Activated CD8-positive, alpha-beta memory T cell treated with anti-CD3 and anti-CD28 coated beads for 4 hours (primary cell): ENCODE results near the gene ATE1.
"Not testable (repeated sequence)": the region's sequence is repeated elsewhere in the genome, so short reads cannot be mapped to it uniquely, and the experiment has no call there.

Experiments
- DNase-seq, 2 donors: peaks; one replicate each; pipeline ENCODE4 v3.0.0-alpha.2; 2020; ENCODE audit warnings: low read depth in 2 of 2

ATE1 gene

DNA sequence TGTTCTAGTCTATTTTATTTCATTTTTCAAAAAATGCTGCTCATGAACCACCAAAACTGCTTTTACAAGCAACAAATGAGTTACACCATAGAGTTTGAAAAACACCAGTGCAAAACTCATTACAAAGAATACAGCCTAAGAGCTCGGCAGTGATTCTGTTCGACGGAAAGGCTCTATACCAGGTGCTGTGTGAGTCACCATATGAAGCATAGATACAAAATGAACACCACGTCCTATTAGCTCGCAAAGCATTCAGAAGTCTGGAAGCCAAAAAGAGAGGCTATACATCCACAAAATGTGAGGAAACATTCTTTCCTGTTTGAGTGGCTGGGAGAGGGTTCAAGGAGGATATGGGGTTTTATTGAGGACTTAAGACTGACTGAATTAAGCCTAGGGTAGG, 136.1 kb downstream of the ATE1 start:
- DNase-seq: no peak

DNA sequence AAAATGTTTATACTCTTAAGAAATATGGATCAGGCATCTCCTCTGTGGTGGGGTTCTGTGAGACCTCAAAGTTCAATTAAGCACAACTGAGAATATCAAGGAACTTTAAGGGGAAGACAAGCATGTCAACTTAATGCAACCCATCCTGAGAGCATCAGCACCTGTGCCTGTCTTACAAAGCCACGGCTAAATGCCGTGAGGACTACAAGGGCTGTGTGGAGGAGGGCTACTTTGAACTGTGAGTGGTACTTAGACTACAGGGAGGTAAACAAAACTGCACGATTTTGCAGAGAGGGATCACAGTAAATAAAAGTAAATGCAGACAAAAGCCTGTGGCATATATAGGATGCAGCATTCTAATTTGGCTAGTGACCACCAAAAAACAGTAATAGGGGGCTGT, 139.1 kb downstream of the ATE1 start:
- DNase-seq: no peak

DNA sequence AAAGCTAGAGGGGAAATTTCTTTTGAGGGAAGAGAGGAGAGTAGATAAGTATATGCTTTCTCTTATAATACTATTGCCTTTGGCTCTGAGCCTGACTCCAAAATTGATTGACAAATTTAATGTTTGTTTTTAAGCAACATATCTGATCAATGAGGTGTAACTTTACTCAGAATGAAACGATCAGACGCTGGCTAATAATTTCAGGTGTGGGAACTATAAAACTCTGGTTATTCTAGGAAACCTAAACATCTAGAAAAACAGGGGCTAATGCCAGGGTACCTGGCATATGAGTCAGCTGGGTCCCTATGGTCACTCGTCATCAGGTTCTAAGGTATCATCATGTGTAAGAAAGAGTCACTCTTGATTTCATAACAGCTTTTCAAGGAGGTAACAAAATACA, 139.7 kb downstream of the ATE1 start:
- DNase-seq: no peak

DNA sequence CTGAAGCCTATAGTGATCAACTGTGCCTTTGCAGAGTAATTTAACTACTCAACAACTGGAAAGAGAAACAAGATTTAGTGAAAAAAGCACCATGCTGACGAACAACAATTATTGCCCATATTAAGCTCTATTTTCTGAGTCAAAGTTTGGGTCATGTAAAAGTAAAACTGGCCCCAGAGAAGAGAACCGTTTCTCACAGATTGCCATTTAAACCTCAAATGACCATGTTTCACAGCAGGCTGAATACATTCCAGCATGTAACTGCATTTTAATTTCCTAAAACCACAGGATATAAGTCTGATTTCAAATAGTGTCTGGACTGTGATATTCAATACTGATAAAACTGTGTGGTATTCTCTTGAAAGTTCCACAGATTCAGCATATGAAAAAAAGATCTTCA, 140.7 kb downstream of the ATE1 start:
- DNase-seq: no peak

DNA sequence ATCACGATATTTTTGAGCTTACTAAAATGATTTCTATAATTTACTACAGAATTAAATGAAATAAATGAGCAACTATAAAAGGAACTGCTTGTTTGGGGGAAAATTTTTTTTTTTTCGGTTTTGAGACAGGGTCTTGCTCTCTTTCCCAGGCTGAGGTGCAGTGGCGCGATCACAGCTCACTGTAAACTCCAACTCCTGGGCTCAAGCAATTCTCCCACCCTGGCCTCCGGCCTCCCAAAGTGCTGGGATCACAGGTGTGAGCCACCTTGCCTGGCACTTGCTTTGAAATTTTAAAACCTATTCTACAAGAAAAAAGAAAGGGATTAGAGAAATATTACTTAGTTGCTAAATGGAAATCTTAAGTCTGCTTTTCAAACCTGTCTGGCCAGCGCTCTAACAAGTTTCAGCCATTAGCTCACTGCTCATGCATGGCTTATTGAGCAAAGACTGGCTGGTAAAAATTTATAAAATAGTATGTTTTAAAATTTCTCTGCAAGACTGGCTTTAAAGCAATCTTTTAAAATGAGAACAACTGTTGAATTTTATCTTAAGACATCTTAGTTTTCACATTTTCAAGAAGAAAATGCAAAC, 144.0 kb downstream of the ATE1 start:
- DNase-seq: no peak

DNA sequence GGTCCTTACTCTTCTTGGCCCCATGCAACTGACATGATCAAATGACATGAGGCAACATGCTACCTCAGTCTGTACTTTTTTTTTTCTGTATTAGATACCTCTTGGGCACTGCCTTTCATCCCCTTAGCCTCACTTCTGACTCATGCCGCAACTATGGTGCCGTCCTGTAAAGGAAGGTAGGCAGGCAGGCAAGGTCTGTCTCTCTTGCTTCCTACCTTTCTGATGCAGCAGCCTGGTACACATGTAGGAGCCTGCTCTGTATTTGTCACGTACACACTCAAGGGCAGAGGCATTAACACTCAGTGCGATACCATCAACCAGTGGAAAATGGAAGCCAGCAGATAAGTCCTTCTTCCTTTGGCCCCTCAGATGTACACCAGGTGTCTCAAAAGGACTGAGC, 146.7 kb downstream of the ATE1 start:
- no peak for DNase-seq

DNA sequence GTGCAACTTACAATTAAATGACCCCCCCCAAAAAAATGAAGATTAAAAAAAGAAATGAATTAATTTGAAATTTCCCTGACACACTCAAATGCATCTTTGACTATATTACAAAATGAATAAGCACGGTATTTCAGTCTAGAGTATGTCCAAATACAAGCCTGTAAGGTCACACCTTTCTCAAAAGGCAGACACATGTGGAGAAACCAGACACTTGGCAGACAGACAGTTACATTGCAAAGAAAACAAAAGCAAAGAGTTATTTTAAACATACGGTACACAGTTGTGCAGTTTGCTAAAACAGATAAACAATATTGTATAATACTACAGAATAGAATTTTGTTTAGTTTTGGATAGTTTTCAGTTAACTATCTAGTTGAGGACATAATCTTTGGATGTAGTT, 153.0 kb downstream of the ATE1 start:
- DNase-seq: no peak

DNA sequence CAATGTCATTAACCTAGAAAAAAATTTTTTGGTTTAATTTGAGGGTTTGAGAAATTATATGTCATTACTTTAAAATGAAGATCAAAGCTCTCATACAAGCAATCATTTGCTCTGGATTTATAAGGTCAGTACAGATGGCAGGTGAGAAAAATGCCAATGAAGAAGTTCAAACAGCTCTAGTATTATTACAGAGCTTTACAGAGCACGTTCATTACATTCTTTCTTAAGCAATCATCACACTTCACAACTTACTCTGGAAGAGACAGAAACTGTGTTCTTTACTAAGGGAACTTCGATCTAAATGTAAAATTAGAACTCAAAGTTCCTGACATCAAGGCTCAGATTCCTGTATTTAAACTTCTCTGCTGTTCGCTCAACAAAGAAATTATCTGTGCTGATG, 153.4 kb downstream of the ATE1 start:
- DNase-seq: no peak

DNA sequence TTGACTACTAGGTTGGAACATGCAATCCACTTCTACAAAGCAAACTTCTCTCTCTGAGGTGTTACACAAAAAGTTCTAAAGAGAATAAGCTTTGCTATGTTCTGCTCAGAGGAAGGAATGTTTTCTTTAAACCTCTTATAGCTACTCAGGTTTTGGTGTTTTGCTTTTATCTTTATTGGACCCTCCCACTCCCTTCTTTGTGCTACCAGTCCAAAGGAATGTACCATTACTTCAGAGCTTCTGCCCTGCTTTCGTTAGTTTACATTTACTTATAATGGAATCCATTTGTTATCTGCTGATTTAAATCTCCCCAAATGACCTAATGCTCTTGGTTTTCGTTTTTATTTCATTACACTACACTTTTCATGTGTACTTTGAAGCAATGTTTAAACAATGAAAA, 154.9 kb downstream of the ATE1 start:
- DNase-seq: no peak

DNA sequence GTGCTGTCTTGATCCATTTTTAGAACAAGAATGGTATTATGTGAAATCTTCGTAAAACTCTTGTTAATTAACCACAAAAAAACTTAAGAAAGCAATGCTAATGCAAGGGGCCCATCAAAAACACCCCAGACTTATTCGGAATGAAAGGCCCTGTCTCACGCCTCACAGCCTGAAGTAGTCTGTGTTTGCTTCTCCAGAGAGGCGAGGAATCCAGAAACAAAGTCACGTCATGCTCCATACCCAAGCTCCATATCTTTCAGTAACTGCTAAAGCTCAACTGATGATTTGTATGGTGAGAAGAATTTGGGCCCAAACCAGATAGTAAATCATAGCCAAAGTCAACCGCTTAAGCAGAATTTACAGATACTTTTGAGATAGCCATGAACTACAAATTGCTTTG, 155.4 kb downstream of the ATE1 start:
- DNase-seq: no peak

DNA sequence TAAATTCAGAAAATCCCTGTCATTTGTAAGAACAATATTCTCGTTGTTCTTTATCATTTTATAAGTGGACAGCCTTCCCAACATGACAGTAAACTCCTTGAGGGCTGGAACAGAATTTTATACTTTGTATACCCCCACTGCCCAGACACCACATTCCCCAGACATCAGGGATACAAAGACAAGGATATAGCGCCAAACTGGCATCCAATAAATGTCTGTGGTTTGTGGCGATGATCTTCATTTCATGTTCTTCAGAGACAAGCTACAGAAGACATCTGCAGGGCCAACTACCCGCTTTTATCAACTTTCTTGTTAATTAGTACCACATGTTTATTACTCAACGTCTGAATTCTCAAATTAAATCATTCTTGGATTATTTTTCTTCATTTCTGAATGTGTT, 155.9 kb downstream of the ATE1 start:
- DNase-seq: no peak

DNA sequence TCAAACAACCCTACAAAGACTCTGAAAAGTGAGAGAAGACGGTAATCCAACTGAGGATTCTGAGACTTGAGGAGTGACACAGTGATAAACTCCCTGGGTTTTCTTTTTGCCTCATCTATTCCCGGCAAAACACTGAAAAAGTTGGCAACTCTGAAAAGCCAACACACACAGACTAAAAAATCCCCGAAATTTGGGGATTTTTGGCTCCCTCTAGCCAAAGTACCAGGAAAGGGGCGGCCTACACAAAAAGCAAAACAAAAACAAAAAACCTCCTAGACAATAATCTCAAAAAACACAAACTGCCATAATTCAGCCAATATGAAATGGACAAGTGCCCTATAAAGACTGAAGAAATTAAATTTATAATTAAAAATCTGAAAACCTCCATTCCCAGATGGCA, 161.4 kb downstream of the ATE1 start:
- no peak for DNase-seq

DNA sequence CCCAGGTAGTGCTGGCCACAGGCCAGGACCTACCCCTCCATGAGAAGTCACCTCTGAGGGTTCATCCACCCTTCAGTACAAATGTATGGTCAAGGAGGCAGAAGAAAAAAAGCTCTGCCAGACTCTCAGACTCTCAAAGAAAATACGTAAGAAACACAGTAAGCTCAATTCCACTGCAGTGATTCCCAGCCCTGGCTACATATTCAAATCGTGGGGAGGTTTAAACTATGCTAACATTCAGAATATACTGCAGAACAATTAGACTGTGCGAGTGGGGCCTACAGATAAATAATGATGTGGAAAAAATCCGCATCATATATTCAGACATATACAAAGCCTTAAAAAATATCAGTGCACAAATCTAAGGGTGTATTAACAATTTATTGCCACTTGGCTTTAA, 162.6 kb downstream of the ATE1 start:
- no peak for DNase-seq

DNA sequence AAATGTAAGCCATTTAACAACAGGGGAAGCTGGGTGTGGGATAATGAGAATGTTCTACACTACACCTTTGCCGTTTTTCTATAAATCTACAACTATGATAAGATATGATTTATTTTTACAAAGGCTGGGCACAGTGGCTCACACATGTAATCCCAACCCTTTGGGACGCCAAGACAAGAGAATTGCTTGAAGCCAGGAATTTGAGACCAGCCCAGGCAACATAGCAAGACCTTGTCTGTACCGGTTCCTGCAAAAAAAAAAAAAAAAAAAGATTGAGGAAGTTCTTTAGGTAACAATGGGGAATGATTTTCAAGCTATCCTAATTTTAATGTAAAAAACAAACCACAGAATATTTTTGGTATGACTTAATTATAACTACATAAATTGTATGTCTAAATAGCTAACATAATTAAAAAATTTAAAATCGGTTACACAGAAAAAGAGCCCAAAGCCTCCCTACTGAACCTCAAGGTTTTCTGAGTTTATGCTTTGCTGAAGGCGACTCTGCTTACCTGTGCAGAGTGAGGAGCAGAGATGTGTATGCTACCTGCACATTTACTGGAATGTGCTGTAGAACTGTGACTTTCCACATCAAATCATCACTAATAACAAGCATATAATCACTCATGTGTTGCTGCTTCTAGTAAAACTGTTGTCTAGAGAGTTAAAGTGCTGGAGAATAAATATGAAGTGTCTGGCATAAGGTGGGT, 163.4 kb downstream of the ATE1 start:
- DNase-seq: no peak

DNA sequence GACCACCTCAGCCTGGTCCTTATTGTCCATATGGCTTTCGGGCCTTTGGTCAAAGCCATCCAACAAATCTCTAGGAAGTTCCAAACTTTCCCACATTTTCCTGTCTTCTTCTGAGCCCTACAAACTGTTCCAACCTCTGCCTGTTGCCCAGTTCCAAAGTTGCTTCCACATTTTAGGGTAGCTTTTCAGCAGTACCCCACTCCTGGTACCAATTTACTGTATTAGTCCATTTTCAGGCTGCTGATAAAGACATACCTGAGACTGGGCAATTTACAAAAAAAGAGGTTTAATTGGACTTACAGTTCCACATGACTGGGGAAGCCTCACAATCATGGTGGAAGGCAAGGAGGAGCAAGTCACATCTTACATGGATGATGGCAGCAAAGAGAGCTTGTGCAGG, 170.6 kb downstream of the ATE1 start:
- not testable (repeated sequence) for DNase-seq

DNA sequence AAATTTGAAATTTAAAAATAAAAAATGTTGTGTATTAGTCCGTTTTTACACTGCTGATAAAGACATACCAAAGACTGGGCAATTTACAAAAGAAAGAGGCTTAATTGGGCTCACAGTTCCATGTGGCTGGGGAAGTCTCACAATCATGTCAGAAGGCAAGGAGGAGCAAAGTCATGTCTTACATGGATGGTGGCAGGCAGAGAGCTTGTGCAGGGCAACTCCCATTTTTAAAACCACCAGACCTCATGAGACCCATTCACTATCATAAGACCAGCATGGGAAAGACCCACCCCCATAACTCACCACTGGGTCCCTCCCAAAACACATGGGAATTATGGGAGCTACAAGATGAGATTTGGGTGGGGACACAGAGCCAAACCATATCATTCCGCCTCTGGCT, 172.3 kb downstream of the ATE1 start:
- DNase-seq: not testable (repeated sequence)

DNA sequence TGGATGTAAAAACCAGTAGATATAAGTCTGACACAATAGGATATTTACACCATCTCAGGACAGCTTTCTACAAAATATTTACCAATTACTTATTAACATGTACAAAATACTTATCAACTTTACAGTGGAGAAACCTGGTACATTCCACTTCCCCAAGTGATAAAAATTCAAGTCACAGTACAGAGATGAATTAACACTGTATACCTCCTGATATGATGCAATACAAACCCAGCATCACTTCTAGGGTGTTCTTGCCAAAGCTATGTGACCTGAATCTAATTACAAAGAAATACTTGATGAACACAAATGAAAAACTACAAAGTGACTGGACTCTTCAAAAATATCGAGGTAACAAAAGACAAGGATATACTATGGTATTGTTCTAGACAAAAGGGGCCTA, 173.2 kb downstream of the ATE1 start:
- no peak for DNase-seq

DNA sequence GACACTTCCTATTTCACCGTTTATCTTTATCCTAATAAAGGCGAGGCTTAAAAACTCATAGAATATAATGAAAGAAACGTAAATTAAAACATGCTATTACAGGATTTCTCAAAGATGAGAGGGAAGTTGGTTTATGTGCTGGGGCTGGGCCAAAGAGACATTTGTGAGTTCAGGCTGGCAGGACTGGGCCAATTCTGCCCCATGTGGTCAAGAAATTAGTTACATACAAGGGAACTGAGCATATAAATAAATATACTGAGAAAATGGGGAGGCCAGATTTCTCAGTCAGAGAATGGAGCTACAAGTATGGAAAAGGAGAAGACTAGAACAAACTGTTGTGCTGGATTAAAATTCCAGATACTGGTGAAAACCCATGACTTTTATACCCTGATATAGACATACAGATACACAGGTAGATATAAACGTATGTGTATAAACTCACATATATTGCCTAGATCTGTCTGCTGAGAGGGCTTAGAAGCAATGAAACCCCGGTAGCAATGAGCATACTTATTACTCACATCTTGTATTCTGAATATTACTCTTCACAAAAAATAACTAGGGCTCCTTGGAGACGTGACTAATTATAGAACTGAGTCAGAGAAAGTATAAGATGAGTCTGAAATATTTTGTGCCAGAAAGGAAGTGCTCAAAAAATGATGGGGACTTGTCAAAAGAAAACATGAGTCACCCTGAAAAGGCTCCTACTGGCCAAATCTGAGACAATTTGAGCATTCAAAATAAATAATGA, 173.9 kb downstream of the ATE1 start:
- DNase-seq: no peak

DNA sequence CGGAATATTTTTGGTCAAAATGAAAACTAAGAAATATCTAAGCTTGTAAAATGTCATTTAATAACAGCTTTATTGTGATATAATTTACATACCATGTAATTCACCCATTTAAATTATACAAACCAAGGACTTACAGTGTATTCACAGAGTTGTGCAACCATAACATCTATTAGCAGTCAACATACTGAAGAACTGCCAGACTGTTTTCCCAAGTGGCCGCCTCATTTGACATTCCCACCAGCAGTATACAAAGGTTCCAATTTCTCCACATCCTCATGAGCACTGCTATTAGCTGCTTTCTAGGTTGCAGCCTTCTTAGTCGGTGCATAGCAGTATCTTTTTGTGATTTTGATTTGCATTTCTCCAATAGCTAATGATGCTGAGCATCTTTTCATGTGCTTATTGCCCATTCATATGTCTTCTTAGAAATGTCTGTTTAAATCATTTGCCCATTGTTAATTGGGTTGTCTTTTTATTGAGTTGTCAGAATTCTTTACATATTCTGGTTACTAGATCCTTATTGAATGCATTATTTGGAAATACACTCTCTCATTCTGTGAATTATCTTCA, 176.6 kb downstream of the ATE1 start:
- DNase-seq: no peak

DNA sequence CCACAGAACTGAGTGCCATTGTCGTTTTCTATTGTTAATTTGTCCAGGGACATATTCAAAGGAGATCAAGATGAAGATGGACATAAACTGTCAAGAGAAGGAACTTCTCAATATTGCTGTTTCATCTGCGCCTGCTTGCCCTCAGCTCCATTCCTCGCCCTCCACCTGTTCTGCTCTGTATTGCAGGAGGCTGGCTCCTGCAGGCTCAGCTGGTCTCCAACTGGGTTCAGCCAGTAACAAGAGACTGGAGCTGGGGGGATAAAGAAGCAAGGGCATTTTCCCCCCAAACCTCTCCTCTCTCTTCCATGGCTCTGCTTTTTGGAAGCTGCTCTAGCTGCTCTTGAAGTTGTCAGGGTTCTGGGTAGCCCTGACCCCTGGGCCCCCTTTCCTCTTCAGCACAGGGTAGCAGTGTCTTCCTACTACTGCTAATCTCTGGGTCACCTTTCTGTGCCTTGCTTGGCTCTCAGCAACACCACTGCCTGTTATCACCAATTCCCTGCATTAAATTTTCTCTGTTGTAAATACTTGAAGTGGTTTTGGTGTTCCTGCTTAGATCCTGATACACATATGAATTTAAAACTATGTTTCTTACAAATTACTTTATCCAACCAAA, 180.6 kb downstream of the ATE1 start:
- DNase-seq: no peak

DNA sequence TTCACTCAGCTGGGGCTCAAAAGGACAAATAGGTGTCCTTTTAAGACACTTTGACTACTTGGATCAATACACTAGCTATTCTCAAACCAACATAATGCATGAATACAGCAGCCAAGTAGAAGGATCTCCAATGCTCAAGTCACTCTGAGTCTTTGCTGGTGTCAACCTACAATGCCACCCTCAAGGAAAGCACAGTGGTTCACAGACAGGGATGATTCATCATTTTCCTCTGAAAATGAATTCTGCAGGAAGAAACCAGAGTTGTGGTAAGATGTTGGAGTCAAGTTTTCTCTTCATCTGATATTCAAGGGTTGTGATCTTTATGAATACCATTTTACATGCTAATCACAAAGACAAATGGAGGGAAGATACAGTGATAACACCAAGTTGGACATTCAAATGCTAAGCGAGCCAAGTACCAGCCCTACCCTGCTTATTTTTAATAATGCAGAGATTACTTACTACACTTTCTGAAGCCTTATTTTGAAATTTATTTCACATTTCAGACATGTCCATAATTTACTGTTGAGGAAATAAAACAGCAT, 186.5 kb downstream of the ATE1 start:
- no peak for DNase-seq

DNA sequence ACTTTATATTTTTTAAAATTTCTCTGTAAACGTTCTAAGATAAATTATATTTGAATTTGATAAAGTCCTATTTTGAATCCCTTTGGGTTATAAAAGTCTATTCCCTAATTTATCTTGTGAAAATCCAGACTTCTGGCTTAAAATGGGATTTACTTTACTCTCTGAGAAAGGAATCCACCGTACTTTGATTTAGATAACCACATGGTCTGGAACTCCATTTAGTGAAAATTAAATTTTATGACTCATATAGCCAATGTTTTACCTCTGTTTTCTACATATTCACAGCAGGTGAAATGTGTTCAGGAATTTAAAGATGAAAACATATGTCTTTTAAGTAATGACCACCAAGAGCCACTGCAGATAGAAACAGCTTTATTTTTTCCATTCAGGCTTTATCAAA, 187.8 kb downstream of the ATE1 start:
- DNase-seq: no peak
